ENCODE data around the gene SPHKAP. TPM values are rescaled to one million over a fixed set of nuclear protein-coding genes. Genes with fewer than 3 reads are reported as not detected.

The SPHKAP gene
- total RNA-seq, 1 donor from 2014 or later, result not detected

- no peak for DNase-seq (ENCODE audit: low read depth, low spot score)
- no peaks in the 10 kb centered on the region for H3K36me3 Mint-ChIP-seq (ENCODE audit: low read depth)
- no peaks in the 10 kb centered on the region for H3K4me1 Mint-ChIP-seq
- no peaks in the 10 kb centered on the region for H3K9me3 Mint-ChIP-seq
- H3K4me3 Mint-ChIP-seq, result no peak overlapping the region
- no peak for TF ChIP-seq CTCF (conservative IDR thresholded peaks at IDR 0.05)
- no peak overlapping the region for H3K27ac Mint-ChIP-seq (ENCODE audit: unreplicated experiment)
- no peaks in the 10 kb centered on the region for H3K27me3 Mint-ChIP-seq (ENCODE audit: low read depth)
Observed at GRCh38 chr2:228140934-228141528, 40.5 kb downstream of the SPHKAP start.

DNA sequence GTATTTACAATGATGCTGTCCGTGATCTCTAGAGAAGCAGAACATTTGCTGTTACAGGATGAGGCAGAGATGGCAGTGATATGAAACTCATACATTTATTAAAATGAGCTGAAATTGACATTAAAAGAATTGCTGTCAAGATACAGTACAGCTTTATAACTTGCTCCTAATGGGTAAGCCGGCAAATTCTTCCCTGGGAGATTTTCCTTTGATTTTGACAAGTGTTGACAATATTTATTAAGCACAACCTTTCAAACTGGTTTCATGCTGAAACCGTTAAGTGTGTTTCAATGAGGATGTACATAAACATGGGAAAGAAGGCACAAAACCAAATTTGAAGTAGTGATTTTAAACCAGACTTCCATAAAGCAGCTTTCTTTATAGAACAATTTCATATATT lies 45.5 kb downstream of the SPHKAP start:
- Mint-ChIP-seq H3K27ac (ENCODE audit: unreplicated experiment) (no peak overlapping the region), H3K4me1 (no peaks in the 10 kb centered on the region), H3K9me3 (no peaks in the 10 kb centered on the region), H3K4me3 (no peak overlapping the region), H3K36me3 (ENCODE audit: low read depth) (no peaks in the 10 kb centered on the region), H3K27me3 (ENCODE audit: low read depth) (no peaks in the 10 kb centered on the region)
- no peak for TF ChIP-seq CTCF (conservative IDR thresholded peaks at IDR 0.05)
- no peak for DNase-seq (ENCODE audit: low read depth, low spot score)

DNA sequence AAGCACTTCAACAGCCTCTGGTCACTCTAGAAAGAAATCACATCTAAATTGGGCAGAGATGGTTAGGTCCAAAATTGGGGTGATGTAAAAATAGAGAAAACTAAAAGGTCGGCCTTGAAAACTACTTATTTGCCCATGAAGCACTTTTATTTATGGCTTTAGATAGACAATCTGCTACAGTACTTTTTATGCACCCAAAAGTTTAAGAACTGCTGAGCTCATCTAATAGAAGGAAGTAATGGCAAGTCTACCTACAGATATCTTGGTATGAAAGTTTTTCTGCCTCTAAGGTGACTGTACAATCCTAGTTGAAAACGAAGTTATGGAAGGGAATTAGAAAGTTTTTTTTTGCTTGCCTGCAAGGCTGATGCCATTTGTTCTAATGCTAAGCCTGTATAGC lies 46.2 kb downstream of the SPHKAP start:
- TF ChIP-seq CTCF (conservative IDR thresholded peaks at IDR 0.05), result no peak
- no peak overlapping the region for H3K4me3 Mint-ChIP-seq
- H3K36me3 Mint-ChIP-seq (ENCODE audit: low read depth), result no peaks in the 10 kb centered on the region
- H3K9me3 Mint-ChIP-seq, result no peaks in the 10 kb centered on the region
- DNase-seq (ENCODE audit: low read depth, low spot score), result no peak
- no peaks in the 10 kb centered on the region for H3K4me1 Mint-ChIP-seq
- no peak overlapping the region for H3K27ac Mint-ChIP-seq (ENCODE audit: unreplicated experiment)
- H3K27me3 Mint-ChIP-seq (ENCODE audit: low read depth), result no peaks in the 10 kb centered on the region

- Mint-ChIP-seq H3K4me3 (no peak overlapping the region), H3K4me1 (no peaks in the 10 kb centered on the region), H3K27ac (ENCODE audit: unreplicated experiment) (no peak overlapping the region), H3K36me3 (ENCODE audit: low read depth) (no peaks in the 10 kb centered on the region), H3K27me3 (ENCODE audit: low read depth) (no peaks in the 10 kb centered on the region), H3K9me3 (no peaks in the 10 kb centered on the region)
- TF ChIP-seq CTCF (conservative IDR thresholded peaks at IDR 0.05), result no peak
- no peak for DNase-seq (ENCODE audit: low read depth, low spot score)
Observed at GRCh38 chr2:228131833-228132232, 49.7 kb downstream of the SPHKAP start.

GRCh38 chr2:228126401-228126800 lies 55.1 kb downstream of the SPHKAP start:
- TF ChIP-seq CTCF (conservative IDR thresholded peaks at IDR 0.05), result no peak
- Mint-ChIP-seq H3K9me3 (no peaks in the 10 kb centered on the region), H3K36me3 (ENCODE audit: low read depth) (no peaks in the 10 kb centered on the region), H3K4me1 (no peaks in the 10 kb centered on the region), H3K4me3 (no peak overlapping the region), H3K27ac (ENCODE audit: unreplicated experiment) (no peak overlapping the region), H3K27me3 (ENCODE audit: low read depth) (peaks cover 4% of the 10 kb centered on the region)
- no peak for DNase-seq (ENCODE audit: low read depth, low spot score)

All from neural crest cell (in vitro differentiated cells).